ENCODE data around the gene HNF1A.

HNF1A gene

GRCh38 chr12:120959111-120959878 lies 19.0 kb upstream of the HNF1A start:
- DNase-seq (ENCODE audit: low read depth), result no peak

- no peak for DNase-seq (ENCODE audit: low read depth)
These were observed 17.7 kb upstream of the HNF1A start for GRCh38 chr12:120960657-120961056.

- no peak for DNase-seq (ENCODE audit: low read depth)
These were observed 16.5 kb upstream of the HNF1A start for GRCh38 chr12:120961604-120962531.

- no peak for DNase-seq (ENCODE audit: low read depth)
These were observed 15.8 kb upstream of the HNF1A start for GRCh38 chr12:120962532-120963020.

- DNase-seq (ENCODE audit: low read depth), result no peak
These were observed 14.0 kb upstream of the HNF1A start for GRCh38 chr12:120964298-120964697.

- no peak for DNase-seq (ENCODE audit: low read depth)
These were observed 12.7 kb upstream of the HNF1A start for GRCh38 chr12:120965534-120966091.

- no peak for DNase-seq (ENCODE audit: low read depth)
These were observed 8.0 kb upstream of the HNF1A start for GRCh38 chr12:120970310-120970709.

- peak; percentile 45 for DNase-seq (ENCODE audit: low read depth)
These were observed 6.8 kb upstream of the HNF1A start for GRCh38 chr12:120971299-120972180.

GRCh38 chr12:120972870-120973543 lies 5.3 kb upstream of the HNF1A start:
- no peak for DNase-seq (ENCODE audit: low read depth)

- no peak for DNase-seq (ENCODE audit: low read depth)
These were observed 630 bp upstream of the HNF1A start for GRCh38 chr12:120977531-120978295.

GRCh38 chr12:120979220-120979861 lies 998 bp downstream of the HNF1A start:
- DNase-seq (ENCODE audit: low read depth), result no peak

- no peak for DNase-seq (ENCODE audit: low read depth)
These were observed 1.7 kb downstream of the HNF1A start for GRCh38 chr12:120979862-120980696.

GRCh38 chr12:120980800-120981368 lies 2.5 kb downstream of the HNF1A start:
- no peak for DNase-seq (ENCODE audit: low read depth)

GRCh38 chr12:120981407-120981941 lies 3.1 kb downstream of the HNF1A start:
- DNase-seq (ENCODE audit: low read depth), result no peak

- DNase-seq (ENCODE audit: low read depth), result no peak
These were observed 4.3 kb downstream of the HNF1A start for GRCh38 chr12:120982659-120983058.

GRCh38 chr12:120983759-120984158 lies 5.4 kb downstream of the HNF1A start:
- DNase-seq (ENCODE audit: low read depth), result no peak

- DNase-seq (ENCODE audit: low read depth), result no peak
These were observed 6.1 kb downstream of the HNF1A start for GRCh38 chr12:120984351-120984898.

- no peak for DNase-seq (ENCODE audit: low read depth)
These were observed 9.9 kb downstream of the HNF1A start for GRCh38 chr12:120988234-120988633.

Measured in stromal cell of bone marrow (primary cell).